ENCODE data around the gene ERVK3-1. TPM values are rescaled to one million over a fixed set of nuclear protein-coding genes. Genes with fewer than 3 reads are reported as not detected.
A peak's percentile ranks its signal among the peaks of the same experiment; 100 is the strongest.

Gene ERVK3-1
- total and polyA plus RNA-seq, 8 donors: 25.4 to 52.5 (median 48.1) TPM

DNA sequence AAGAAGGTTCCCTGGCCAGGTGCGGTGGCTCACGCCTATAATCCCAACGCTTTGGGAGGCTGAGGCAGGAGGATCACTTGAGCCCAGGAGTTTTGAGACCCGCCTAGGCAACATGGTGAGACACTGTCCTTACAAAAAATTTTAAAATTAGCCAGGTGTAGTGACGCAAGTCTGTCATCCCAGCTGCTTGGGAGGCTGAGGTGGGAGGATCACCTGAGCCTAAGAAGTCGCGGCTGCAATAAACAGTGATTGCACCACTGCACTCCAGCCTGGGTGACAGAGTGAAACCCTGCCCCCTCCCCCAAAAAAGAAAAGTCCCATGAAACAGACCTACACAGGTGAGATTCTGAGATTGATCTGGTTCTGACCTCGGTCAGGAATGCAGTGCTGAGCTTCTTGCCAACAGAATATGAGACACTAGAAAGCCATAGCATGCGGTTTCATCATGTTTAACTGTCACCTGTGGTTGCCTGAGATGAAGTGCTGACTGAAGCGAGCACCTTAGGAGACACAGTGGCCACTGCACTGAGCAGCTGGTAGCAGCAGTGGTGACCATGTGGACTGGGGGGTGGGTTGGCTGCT is 50.1 kb downstream of the ERVK3-1 start:
- peaks cover 0 to 1% of the 10 kb centered on the region in 2 donors for H3K36me3 ChIP-seq
- ATAC-seq (no peak), DNase-seq (no peak)
- TF ChIP-seq, protein P1, sequence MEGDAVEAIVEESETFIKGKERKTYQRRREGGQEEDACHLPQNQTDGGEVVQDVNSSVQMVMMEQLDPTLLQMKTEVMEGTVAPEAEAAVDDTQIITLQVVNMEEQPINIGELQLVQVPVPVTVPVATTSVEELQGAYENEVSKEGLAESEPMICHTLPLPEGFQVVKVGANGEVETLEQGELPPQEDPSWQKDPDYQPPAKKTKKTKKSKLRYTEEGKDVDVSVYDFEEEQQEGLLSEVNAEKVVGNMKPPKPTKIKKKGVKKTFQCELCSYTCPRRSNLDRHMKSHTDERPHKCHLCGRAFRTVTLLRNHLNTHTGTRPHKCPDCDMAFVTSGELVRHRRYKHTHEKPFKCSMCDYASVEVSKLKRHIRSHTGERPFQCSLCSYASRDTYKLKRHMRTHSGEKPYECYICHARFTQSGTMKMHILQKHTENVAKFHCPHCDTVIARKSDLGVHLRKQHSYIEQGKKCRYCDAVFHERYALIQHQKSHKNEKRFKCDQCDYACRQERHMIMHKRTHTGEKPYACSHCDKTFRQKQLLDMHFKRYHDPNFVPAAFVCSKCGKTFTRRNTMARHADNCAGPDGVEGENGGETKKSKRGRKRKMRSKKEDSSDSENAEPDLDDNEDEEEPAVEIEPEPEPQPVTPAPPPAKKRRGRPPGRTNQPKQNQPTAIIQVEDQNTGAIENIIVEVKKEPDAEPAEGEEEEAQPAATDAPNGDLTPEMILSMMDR (IDR thresholded peaks at IDR 0.05): no peak
- peaks cover 22 to 75% of the 10 kb centered on the region in 2 donors for H3K27me3 ChIP-seq
- no peak overlapping the region for H3K27ac ChIP-seq
- intact Hi-C loops (cut with DNase I): no loop called here
- H3K4me3 ChIP-seq: no peak overlapping the region
- H3K4me1 ChIP-seq: peaks cover 0 to 16% of the 10 kb centered on the region in 2 donors
- H3K9me3 ChIP-seq: no peaks in the 10 kb centered on the region

DNA sequence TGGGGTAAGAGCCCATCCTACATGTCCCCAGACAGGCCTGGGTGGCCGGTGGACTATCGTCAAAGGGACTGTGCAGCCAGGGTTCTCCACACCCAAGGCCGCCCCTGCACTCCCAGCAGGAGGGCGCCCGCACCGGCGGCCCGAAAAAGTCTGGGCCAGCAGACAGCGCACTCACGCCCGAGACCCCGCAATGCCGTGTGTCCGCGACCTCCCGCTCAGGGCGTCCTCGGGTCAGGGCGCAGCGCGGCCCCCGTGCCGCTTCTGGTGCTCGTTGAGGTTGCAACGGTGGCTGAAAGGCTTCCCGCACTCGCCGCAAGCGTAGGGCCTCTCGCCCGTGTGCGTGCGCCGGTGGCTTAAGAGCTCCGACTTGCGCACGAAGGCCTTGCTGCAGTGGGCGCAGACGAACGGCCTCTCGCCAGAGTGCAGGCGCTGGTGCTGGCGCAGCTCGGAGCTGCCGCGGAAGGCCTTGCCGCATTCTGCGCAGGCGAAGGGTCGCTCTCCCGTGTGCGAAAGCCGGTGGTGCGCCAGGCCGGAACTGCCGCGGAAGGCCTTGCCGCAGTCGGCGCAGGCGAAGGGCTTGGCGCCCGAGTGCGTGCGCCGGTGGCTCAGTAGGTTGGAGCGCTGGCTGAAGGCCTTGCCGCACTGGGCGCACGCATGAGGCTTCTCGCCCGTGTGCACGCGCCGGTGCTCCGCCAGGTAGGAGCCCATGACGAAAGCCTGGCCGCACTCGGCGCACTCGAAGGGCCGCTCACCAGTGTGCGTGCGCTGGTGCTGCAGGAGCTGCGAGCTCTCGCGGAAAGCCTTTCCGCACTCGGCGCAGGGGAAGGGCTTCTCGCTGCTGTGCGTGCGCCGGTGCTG is 51.0 kb downstream of the ERVK3-1 start:
- ATAC-seq: peak; percentile 20
- peak overlapping the region; percentile 19 to 23 for H3K4me3 ChIP-seq

DNA sequence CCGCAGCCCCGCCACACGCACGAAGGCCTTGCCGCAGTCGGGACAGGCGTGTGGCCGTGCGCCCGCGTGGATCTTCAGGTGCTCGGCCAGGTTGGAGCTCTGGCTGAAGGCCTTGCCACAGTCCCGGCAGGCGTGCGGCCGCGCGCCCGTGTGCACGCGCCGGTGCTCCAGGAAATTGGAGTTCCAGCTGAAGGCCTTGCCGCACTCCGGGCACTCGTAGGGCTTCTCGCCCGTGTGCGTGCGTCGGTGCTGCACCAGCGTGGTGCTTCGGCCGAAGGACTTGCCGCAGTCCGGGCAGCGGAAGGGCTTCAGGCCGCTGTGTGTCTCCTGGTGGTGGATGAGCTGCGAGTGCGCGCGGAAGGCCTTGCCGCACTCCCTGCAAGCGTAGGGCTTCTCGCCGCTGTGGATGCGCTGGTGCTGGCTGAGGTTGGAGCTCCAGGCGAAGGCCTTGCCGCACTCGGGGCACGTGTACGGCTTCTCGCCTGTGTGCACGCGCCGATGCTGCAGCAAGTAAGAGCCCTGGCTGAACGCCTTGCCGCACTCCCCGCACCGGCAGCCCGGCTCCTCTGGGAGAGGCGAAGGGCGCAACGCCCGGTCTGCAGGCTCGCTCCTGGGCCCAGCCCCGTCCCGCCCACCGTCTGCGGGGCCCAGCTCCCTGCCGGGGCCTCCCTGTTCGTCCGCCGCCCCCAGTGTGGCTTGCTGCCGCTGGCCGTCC is 51.7 kb downstream of the ERVK3-1 start:
- H3K36me3 ChIP-seq: no peaks in the 10 kb centered on the region
- intact Hi-C loops (cut with DNase I): no loop called here
- H3K4me1 ChIP-seq: peaks cover 4 to 21% of the 10 kb centered on the region in 2 donors
- peaks cover 21 to 59% of the 10 kb centered on the region in 2 donors for H3K27me3 ChIP-seq
- DNase-seq (peak in 1 of 4 donors; percentile 73), ATAC-seq (no peak)
- peak overlapping the region; percentile 19 to 23 for H3K4me3 ChIP-seq
- no peak overlapping the region for H3K27ac ChIP-seq
- H3K9me3 ChIP-seq: no peaks in the 10 kb centered on the region
- TF ChIP-seq, protein P1 (IDR thresholded peaks at IDR 0.05): no peak

More for the DNA sequence above, 51.0 kb downstream of the ERVK3-1 start:
- Histone ChIP-seq H3K27me3 (peaks cover 21 to 67% of the 10 kb centered on the region in 2 donors), H3K27ac (no peak overlapping the region), H3K36me3 (no peaks in the 10 kb centered on the region), H3K4me1 (peaks cover 0 to 16% of the 10 kb centered on the region in 2 donors), H3K9me3 (no peaks in the 10 kb centered on the region)
- TF ChIP-seq, protein P1 (IDR thresholded peaks at IDR 0.05): no peak
- peak in 2 of 4 donors; percentile 25 to 72 for DNase-seq
- intact Hi-C loops (cut with DNase I): no loop called here

DNA sequence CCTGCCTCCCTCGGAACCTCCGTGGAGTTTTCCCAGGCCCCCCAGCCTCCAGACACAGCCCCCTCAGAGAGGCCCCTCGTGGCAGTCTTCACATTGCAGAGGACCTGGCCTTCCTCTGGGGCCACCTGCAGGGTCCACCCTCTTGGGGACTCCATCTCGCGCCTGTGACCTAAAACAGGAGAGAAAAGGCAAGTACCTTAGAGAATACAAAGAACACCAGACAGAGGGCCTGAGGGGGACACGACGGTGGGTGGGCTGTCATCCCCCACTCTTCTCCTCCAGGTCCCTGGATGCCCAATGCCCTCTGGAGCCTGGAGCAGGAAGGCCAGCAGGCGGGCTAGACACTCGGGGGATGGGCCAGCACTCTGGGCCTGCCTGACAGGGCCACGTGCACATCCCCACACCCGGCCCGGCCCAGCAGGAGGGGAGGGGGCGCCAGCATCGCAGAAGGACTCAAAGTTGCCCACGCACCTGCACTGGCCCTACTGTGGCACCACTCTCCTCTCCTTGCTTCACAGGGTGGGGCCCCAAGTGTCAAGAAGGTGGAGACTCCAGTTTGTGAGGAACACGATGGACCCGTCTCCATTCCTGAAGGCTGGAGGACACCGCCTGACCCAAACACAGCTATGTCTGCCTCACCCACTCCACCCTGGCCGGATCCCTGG is 52.4 kb downstream of the ERVK3-1 start:
- TF ChIP-seq, protein P1 (IDR thresholded peaks at IDR 0.05): no peak
- H3K27me3 ChIP-seq: peaks cover 21 to 52% of the 10 kb centered on the region in 2 donors
- no peak for ATAC-seq

More for the DNA sequence above, 52.4 kb downstream of the ERVK3-1 start:
- no peak overlapping the region for H3K27ac ChIP-seq
- H3K9me3 ChIP-seq: no peaks in the 10 kb centered on the region
- H3K4me1 ChIP-seq: peaks cover 4 to 21% of the 10 kb centered on the region in 2 donors
- DNase-seq: peak in 1 of 4 donors; percentile 81
- no peaks in the 10 kb centered on the region for H3K36me3 ChIP-seq
- H3K4me3 ChIP-seq: no peak overlapping the region
- intact Hi-C loops (cut with DNase I): no loop called here

Measured in left lung (tissue), 10 donors.